K562 (cell line): Measurements from ENCODE around the gene CLEC4M.

Source experiments
- EWSR1 ChIP-seq: fragments of 450-650 bp; IDR thresholded peaks from 2 replicates; pipeline ENCODE4 v1.6.1; 2018; ENCODE audit warnings: borderline replicate concordance, mild to moderate bottlenecking, low read depth, moderate library complexity; ENCODE audit not compliant: partially characterized antibody
- TF ChIP-seq, protein P1 (sequence below): IDR thresholded peaks from 2 replicates; pipeline ENCODE4 v1.6.1; 2012; ENCODE audit warnings: low read depth, low read length, improper control_type of control experiment, borderline replicate concordance

DNA sequence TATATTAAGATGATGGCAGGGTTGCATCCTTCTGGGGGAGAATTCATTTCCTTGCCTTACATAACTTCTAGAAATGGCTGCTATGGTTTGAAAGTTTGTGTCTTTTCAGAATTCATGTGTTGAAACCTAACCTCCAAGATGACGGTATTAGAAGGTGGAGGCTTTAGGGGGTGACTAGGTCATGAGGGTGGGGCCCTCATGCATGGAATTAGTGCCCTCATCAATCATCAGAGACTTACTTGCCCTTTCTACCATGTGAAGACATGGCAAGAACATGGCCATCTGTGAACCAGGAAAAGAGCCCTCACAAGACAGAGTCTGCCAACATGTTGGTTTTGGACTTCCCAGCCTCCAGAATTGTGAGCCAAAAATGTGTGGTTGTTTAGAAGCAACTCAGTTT lies 46.3 kb upstream of the CLEC4M start:
- TF ChIP-seq, protein P1, sequence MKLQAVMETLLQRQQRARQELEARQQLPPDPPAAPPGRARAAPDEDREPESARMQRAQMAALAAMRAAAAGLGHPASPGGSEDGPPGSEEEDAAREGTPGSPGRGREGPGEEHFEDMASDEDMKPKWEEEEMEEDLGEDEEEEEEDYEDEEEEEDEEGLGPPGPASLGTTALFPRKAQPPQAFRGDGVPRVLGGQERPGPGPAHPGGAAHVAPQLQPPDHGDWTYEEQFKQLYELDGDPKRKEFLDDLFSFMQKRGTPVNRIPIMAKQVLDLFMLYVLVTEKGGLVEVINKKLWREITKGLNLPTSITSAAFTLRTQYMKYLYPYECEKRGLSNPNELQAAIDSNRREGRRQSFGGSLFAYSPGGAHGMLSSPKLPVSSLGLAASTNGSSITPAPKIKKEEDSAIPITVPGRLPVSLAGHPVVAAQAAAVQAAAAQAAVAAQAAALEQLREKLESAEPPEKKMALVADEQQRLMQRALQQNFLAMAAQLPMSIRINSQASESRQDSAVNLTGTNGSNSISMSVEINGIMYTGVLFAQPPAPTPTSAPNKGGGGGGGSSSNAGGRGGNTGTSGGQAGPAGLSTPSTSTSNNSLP = no peak
- TF ChIP-seq EWSR1 = no peak
